ENCODE results near the gene PRELID3B. TPM values are rescaled to one million over a fixed set of nuclear protein-coding genes. Genes with fewer than 3 reads are reported as not detected.

PRELID3B gene
- total and polyA plus RNA-seq, 10 of the 15 experiments (the other 5 are each of a cell fraction or from before 2014, with no cell fraction given), result 72.5 to 151 (median 124) TPM

DNA sequence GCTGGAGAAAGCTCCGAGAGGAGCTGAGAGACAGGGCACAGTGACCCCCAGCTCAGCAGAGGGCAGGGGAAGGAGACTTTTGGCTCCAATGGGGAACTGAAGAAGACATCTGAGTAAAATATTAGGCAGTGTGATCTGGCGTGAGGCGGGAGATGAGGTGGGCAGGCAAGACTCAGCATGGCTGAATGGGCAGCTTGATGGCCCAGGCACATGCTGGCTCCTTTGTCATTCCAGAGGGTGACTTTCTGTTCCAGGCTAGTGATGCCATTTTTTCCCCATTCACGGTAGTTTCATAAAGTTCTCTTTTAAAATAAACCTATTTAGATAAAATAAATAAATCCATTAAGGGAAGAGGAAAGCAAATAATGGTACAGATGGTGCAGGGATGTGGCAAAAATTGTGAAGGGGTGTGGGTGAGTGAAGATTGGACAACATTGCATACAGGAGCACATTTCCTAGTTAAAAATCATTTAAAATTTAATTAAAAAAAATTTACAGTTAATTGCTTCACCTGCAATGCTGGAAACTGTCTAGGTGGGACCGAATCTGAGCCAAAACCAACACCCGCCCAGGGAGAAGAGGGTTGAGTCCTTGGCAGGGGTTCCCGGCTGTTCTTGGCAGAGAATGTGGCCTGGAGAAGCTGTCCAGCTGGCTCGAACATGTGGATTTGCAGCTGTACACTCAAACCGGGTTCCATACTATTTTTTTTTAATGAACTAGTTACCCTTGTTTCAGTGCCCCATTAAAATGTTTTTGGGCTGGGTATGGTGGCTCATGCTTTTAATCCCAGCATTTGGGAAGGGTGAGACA, 41.7 kb upstream of the PRELID3B start:
- no TSS peak for BruUV-seq (replicated peaks)
- no peak for TF ChIP-seq JUND (IDR thresholded peaks at IDR 0.05; ENCODE audit: low read depth, low read length)
- TF ChIP-seq, protein P1, sequence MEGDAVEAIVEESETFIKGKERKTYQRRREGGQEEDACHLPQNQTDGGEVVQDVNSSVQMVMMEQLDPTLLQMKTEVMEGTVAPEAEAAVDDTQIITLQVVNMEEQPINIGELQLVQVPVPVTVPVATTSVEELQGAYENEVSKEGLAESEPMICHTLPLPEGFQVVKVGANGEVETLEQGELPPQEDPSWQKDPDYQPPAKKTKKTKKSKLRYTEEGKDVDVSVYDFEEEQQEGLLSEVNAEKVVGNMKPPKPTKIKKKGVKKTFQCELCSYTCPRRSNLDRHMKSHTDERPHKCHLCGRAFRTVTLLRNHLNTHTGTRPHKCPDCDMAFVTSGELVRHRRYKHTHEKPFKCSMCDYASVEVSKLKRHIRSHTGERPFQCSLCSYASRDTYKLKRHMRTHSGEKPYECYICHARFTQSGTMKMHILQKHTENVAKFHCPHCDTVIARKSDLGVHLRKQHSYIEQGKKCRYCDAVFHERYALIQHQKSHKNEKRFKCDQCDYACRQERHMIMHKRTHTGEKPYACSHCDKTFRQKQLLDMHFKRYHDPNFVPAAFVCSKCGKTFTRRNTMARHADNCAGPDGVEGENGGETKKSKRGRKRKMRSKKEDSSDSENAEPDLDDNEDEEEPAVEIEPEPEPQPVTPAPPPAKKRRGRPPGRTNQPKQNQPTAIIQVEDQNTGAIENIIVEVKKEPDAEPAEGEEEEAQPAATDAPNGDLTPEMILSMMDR (IDR thresholded peaks at IDR 0.05 in 2 of 3, conservative IDR thresholded peaks at IDR 0.05 in 1 of 3; ENCODE audit: control insufficient read depth in 2 of 3, extremely low read depth in 1 of 3, insufficient read depth in 1 of 3, low read depth in 3 of 3, low read length in 3 of 3), result no peak
- TF ChIP-seq, protein P2, sequence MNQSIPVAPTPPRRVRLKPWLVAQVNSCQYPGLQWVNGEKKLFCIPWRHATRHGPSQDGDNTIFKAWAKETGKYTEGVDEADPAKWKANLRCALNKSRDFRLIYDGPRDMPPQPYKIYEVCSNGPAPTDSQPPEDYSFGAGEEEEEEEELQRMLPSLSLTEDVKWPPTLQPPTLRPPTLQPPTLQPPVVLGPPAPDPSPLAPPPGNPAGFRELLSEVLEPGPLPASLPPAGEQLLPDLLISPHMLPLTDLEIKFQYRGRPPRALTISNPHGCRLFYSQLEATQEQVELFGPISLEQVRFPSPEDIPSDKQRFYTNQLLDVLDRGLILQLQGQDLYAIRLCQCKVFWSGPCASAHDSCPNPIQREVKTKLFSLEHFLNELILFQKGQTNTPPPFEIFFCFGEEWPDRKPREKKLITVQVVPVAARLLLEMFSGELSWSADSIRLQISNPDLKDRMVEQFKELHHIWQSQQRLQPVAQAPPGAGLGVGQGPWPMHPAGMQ (IDR thresholded peaks at IDR 0.05; ENCODE audit: borderline replicate concordance), result no peak
- TF ChIP-seq POU2F2 (IDR thresholded peaks at IDR 0.05; ENCODE audit: borderline replicate concordance, low read depth, low read length), result no peak
- no peak for TF ChIP-seq SREBF2 (IDR thresholded peaks at IDR 0.05; ENCODE audit: low read length)
- no peak for TF ChIP-seq STAT3 (IDR thresholded peaks at IDR 0.05; ENCODE audit: low read depth, low read length)
- no peak for TF ChIP-seq ZNF274 (IDR thresholded peaks at IDR 0.05; ENCODE audit: insufficient read depth, insufficient read length)
- TF ChIP-seq, protein P3, sequence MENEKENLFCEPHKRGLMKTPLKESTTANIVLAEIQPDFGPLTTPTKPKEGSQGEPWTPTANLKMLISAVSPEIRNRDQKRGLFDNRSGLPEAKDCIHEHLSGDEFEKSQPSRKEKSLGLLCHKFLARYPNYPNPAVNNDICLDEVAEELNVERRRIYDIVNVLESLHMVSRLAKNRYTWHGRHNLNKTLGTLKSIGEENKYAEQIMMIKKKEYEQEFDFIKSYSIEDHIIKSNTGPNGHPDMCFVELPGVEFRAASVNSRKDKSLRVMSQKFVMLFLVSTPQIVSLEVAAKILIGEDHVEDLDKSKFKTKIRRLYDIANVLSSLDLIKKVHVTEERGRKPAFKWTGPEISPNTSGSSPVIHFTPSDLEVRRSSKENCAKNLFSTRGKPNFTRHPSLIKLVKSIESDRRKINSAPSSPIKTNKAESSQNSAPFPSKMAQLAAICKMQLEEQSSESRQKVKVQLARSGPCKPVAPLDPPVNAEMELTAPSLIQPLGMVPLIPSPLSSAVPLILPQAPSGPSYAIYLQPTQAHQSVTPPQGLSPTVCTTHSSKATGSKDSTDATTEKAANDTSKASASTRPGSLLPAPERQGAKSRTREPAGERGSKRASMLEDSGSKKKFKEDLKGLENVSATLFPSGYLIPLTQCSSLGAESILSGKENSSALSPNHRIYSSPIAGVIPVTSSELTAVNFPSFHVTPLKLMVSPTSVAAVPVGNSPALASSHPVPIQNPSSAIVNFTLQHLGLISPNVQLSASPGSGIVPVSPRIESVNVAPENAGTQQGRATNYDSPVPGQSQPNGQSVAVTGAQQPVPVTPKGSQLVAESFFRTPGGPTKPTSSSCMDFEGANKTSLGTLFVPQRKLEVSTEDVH (IDR thresholded peaks at IDR 0.05; ENCODE audit: low read depth, partially characterized antibody), result no peak
- no peak for TF ChIP-seq PML (IDR thresholded peaks at IDR 0.05; ENCODE audit: low read length)
- TF ChIP-seq EGR1 (IDR thresholded peaks at IDR 0.05; ENCODE audit: borderline replicate concordance in 1 of 2, low read depth in 2 of 2, low read length in 2 of 2), result no peak
- no peak for TF ChIP-seq ZNF217 (IDR thresholded peaks at IDR 0.05)
- TF ChIP-seq, protein P4, sequence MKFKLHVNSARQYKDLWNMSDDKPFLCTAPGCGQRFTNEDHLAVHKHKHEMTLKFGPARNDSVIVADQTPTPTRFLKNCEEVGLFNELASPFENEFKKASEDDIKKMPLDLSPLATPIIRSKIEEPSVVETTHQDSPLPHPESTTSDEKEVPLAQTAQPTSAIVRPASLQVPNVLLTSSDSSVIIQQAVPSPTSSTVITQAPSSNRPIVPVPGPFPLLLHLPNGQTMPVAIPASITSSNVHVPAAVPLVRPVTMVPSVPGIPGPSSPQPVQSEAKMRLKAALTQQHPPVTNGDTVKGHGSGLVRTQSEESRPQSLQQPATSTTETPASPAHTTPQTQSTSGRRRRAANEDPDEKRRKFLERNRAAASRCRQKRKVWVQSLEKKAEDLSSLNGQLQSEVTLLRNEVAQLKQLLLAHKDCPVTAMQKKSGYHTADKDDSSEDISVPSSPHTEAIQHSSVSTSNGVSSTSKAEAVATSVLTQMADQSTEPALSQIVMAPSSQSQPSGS (IDR thresholded peaks at IDR 0.05; ENCODE audit: low read length), result no peak
- TF ChIP-seq, protein P5, sequence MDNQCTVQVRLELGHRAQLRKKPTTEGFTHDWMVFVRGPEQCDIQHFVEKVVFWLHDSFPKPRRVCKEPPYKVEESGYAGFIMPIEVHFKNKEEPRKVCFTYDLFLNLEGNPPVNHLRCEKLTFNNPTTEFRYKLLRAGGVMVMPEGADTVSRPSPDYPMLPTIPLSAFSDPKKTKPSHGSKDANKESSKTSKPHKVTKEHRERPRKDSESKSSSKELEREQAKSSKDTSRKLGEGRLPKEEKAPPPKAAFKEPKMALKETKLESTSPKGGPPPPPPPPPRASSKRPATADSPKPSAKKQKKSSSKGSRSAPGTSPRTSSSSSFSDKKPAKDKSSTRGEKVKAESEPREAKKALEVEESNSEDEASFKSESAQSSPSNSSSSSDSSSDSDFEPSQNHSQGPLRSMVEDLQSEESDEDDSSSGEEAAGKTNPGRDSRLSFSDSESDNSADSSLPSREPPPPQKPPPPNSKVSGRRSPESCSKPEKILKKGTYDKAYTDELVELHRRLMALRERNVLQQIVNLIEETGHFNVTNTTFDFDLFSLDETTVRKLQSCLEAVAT (IDR thresholded peaks at IDR 0.05), result no peak

More for the DNA sequence above, 41.7 kb upstream of the PRELID3B start:
- no peaks in the 10 kb centered on the region for H3K4me1 ChIP-seq (ENCODE audit: control insufficient read depth, insufficient read depth, low read length)
- in situ Hi-C loops (cut with MboI), result no loop called here
- CTCF ChIA-PET, result interaction anchor here (1.1 kb wide), 2 partner anchors 10 to 25 kb away, joined by 3 read pairs; no protein-coding TSS in a partner anchor
- no peaks in the 10 kb centered on the region for H3K9me3 ChIP-seq (replicated peaks; ENCODE audit: control insufficient read depth, insufficient read depth, low read length)
- no peak overlapping the region for H3K27ac ChIP-seq (ENCODE audit: control insufficient read depth, insufficient read depth)
- RAD21 ChIA-PET (ENCODE audit: unreplicated experiment), result interaction anchor here (1.3 kb wide), 1 partner anchor 214 kb away, joined by 3 read pairs; no protein-coding TSS in a partner anchor
- H3K4me3 ChIP-seq, result no peak overlapping the region
- H3K4me2 ChIP-seq (ENCODE audit: control insufficient read depth, insufficient read depth), result no peak overlapping the region
- intact Hi-C loops (cut with micrococcal nuclease; ENCODE audit: unreplicated experiment), result loop anchor here (10.0 kb wide), 2 partner anchors 321 to 371 kb away; no protein-coding TSS in a partner anchor
- no peak overlapping the region for H2AFZ ChIP-seq (ENCODE audit: control insufficient read depth, low read depth, low read length)
- no peaks in the 10 kb centered on the region for H4K20me1 ChIP-seq (ENCODE audit: control insufficient read depth, insufficient read depth)
- H3K36me3 ChIP-seq (ENCODE audit: control insufficient read depth in 2 of 2, insufficient read depth in 2 of 2, low read length in 1 of 2), result no peaks in the 10 kb centered on the region
- whole genome bisulfite sequencing (ENCODE audit: insufficient coverage, insufficient replicate concordance, low lambda C conversion rate, missing lambda C conversion rate), result 28% methylated on average over 9 of the region's 9 CpGs
- H3K9ac ChIP-seq (ENCODE audit: control insufficient read depth, insufficient read depth, low read length), result no peak overlapping the region
- no peak for DNase-seq (ENCODE audit: low read depth, low spot score)
- no peaks in the 10 kb centered on the region for H3K79me2 ChIP-seq (ENCODE audit: control insufficient read depth, insufficient read depth, low read length)
- H3K27me3 ChIP-seq (replicated peaks in 1 of 2; ENCODE audit: control insufficient read depth in 2 of 2, insufficient read depth in 2 of 2, low read length in 1 of 2), result peaks cover 0 to 4% of the 10 kb centered on the region in 2 experiments; a peak in 3 of 4 replicates
- POLR2A ChIA-PET, result interaction anchor here (0.7 kb wide), 1 partner anchor 37 kb away, joined by 3 read pairs; no protein-coding TSS in a partner anchor
- ATAC-seq, result no peak
- SMC1A ChIA-PET (ENCODE audit: uncharacterized antibody, unreplicated experiment), result interaction anchor here (0.6 to 1.0 kb wide), 2 partner anchors 128 to 154 kb away, joined by 3 read pairs; no protein-coding TSS in a partner anchor
- FAIRE-seq, result no peak
